HG03432 (cell line): ENCODE measurements around the gene PARP2.

Experiments
- ATAC-seq: cut with Tn5 transposase; IDR thresholded peaks from one replicate; pipeline ENCODE4 v1.9.1; 2021; ENCODE audit warnings: mild to moderate bottlenecking, moderate library complexity; ENCODE audit not compliant: unreplicated experiment

The PARP2 gene

GRCh38 chr14:20400589-20400964 is 57.1 kb downstream of the PARP2 start:
- ATAC-seq: no peak

- no peak for ATAC-seq
Observed at GRCh38 chr14:20400965-20401593, 57.6 kb downstream of the PARP2 start.

- ATAC-seq: no peak
Observed at GRCh38 chr14:20403521-20403920, 60.1 kb downstream of the PARP2 start.
